KMS-11 (cell line): ENCODE results near the gene ESD.

Experiments
- H2AFZ ChIP-seq: fragments of 200-600 bp; sonication (generic); 2 replicates; pipeline ENCODE4 v1.6.1; 2016; ENCODE audit warnings: antibody characterized with exemption, mixed run types, low read depth
- H3K27ac ChIP-seq: fragments of 200-600 bp; sonication (generic); 2 replicates; pipeline ENCODE4 v1.6.1; 2016; ENCODE audit warnings: mild to moderate bottlenecking, mixed run types
- H3K27me3 ChIP-seq: fragments of 200-600 bp; sonication (generic); 2 replicates; pipeline ENCODE4 v1.6.1; 2017; ENCODE audit warnings: mild to moderate bottlenecking, low read depth, mixed run types, moderate library complexity; ENCODE audit not compliant: insufficient read depth
- H3K36me3 ChIP-seq: fragments of 200-600 bp; sonication (generic); 2 replicates; pipeline ENCODE4 v1.6.1; 2017; ENCODE audit warnings: mild to moderate bottlenecking, mixed run types; ENCODE audit not compliant: insufficient read depth
- H3K4me1 ChIP-seq: fragments of 200-600 bp; sonication (generic); 2 replicates; pipeline ENCODE4 v1.6.1; 2016; ENCODE audit warnings: mild to moderate bottlenecking, low read depth, mixed run types; ENCODE audit not compliant: poor library complexity, severe bottlenecking
- H3K4me2 ChIP-seq: fragments of 200-600 bp; sonication (generic); 2 replicates; pipeline ENCODE4 v1.7.0; 2016; ENCODE audit warnings: mild to moderate bottlenecking, mixed run types
- H3K4me3 ChIP-seq: fragments of 200-600 bp; sonication (generic); IDR thresholded peaks from 2 replicates; pipeline ENCODE4 v1.6.1; 2017; ENCODE audit warnings: low read depth, low read length, mixed read lengths; ENCODE audit not compliant: insufficient read depth
- H3K79me2 ChIP-seq: fragments of 200-600 bp; sonication (generic); 2 replicates; pipeline ENCODE4 v1.6.1; 2016; ENCODE audit warnings: low read depth, mixed run types; ENCODE audit not compliant: insufficient read depth
- H3K9ac ChIP-seq: fragments of 200-600 bp; sonication (generic); 2 replicates; pipeline ENCODE4 v1.6.1; 2016; ENCODE audit warnings: mild to moderate bottlenecking, mixed run types
- H4K20me1 ChIP-seq: fragments of 200-600 bp; sonication (generic); 2 replicates; pipeline ENCODE4 v1.6.1; 2016; ENCODE audit warnings: mild to moderate bottlenecking, mixed run types; ENCODE audit not compliant: insufficient read depth
- CTCF ChIP-seq: fragments of 200-600 bp; sonication (generic); conservative IDR thresholded peaks from 2 replicates; pipeline ENCODE4 v1.6.1; 2017; ENCODE audit warnings: low read depth, mild to moderate bottlenecking, antibody characterized with exemption, low read length, moderate library complexity, mixed read lengths

ESD gene

DNA sequence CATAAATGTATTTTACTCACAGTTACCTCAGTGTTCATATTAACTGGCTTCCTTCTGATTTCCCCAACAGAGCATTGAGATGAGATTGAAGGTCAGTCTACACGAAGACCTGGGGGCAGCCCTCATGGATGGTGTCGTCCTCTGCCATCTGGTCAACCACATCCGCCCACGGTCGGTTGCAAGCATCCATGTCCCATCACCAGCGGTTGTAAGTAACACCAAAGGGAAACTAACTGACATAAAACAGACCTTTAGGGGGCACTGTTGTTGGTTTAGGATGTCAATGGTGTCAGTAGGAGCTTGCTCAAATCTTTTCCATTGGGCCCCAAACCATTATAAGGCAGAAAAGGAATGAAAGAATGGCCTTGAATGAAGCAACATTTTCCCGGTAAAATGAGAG, 68.2 kb downstream of the ESD start:
- TF ChIP-seq CTCF, result peak; percentile 35; the same call in 1 of the 2 replicates
- Histone ChIP-seq H2AFZ (no peak overlapping the region), H3K36me3 (no peaks in the 10 kb centered on the region), H3K9ac (no peak overlapping the region), H3K27ac (no peak overlapping the region), H3K4me3 (no peak overlapping the region), H3K4me1 (no peaks in the 10 kb centered on the region), H3K79me2 (no peaks in the 10 kb centered on the region), H3K4me2 (no peak overlapping the region), H3K27me3 (no peaks in the 10 kb centered on the region), H4K20me1 (no peaks in the 10 kb centered on the region)

- Histone ChIP-seq H4K20me1 (no peaks in the 10 kb centered on the region), H3K27me3 (no peaks in the 10 kb centered on the region), H3K27ac (no peak overlapping the region), H2AFZ (no peak overlapping the region), H3K9ac (no peak overlapping the region), H3K4me3 (no peak overlapping the region), H3K4me1 (no peaks in the 10 kb centered on the region), H3K36me3 (no peaks in the 10 kb centered on the region), H3K4me2 (no peak overlapping the region), H3K79me2 (no peaks in the 10 kb centered on the region)
- TF ChIP-seq CTCF, result no peak
Measured at GRCh38 chr13:46726347-46726746, 70.6 kb downstream of the ESD start.
